ENCODE data around the gene LYRM9. TPM values are rescaled to one million over a fixed set of nuclear protein-coding genes. Genes with fewer than 3 reads are reported as not detected.
"Not testable (repeated sequence)": the region's sequence is repeated elsewhere in the genome, so short reads cannot be mapped to it uniquely, and the experiment has no call there.

The LYRM9 gene
- total RNA-seq, 2 experiments from 2014 or later = 6.0 to 6.1 TPM

GRCh38 chr17:27839571-27840405 lies 53.4 kb downstream of the LYRM9 start:
- H3K4me3 Mint-ChIP-seq; H3K36me3 Mint-ChIP-seq (ENCODE audit: low read depth); POLR2A ChIA-PET; H3K27me3 Mint-ChIP-seq; DNase-seq; H3K9me3 Mint-ChIP-seq; H3K4me1 Mint-ChIP-seq; H3K27ac Mint-ChIP-seq; CTCF ChIA-PET: not testable (repeated sequence)

- CTCF ChIA-PET; DNase-seq; H3K27me3 Mint-ChIP-seq; H3K4me1 Mint-ChIP-seq; POLR2A ChIA-PET; H3K4me3 Mint-ChIP-seq; H3K36me3 Mint-ChIP-seq (ENCODE audit: low read depth); H3K9me3 Mint-ChIP-seq; H3K27ac Mint-ChIP-seq: not testable (repeated sequence)
Measured at GRCh38 chr17:27838607-27839006, 54.6 kb downstream of the LYRM9 start.

- H3K36me3 Mint-ChIP-seq (ENCODE audit: low read depth); H3K27me3 Mint-ChIP-seq; CTCF ChIA-PET; H3K4me3 Mint-ChIP-seq; DNase-seq; H3K27ac Mint-ChIP-seq; H3K4me1 Mint-ChIP-seq; H3K9me3 Mint-ChIP-seq: not testable (repeated sequence)
- POLR2A ChIA-PET = interaction anchor here (1.2 kb wide), 1 partner anchor 27 kb away, joined by 3 read pairs; no protein-coding TSS in a partner anchor
Measured at GRCh38 chr17:27837769-27838168, 55.4 kb downstream of the LYRM9 start.

- POLR2A ChIA-PET = interaction anchor here (1.2 kb wide), 1 partner anchor 26 kb away, joined by 3 read pairs; no protein-coding TSS in a partner anchor
- peaks cover 3% of the 10 kb centered on the region for H3K9me3 Mint-ChIP-seq
- H3K4me3 Mint-ChIP-seq = no peak overlapping the region
- H3K27me3 Mint-ChIP-seq = peaks cover 2% of the 10 kb centered on the region
- no peaks in the 10 kb centered on the region for H3K4me1 Mint-ChIP-seq
- DNase-seq = no peak
- H3K36me3 Mint-ChIP-seq (ENCODE audit: low read depth) = no peaks in the 10 kb centered on the region
- CTCF ChIA-PET = no interaction called here
- no peak overlapping the region for H3K27ac Mint-ChIP-seq
Measured at GRCh38 chr17:27836651-27837050, 56.5 kb downstream of the LYRM9 start.

DNA sequence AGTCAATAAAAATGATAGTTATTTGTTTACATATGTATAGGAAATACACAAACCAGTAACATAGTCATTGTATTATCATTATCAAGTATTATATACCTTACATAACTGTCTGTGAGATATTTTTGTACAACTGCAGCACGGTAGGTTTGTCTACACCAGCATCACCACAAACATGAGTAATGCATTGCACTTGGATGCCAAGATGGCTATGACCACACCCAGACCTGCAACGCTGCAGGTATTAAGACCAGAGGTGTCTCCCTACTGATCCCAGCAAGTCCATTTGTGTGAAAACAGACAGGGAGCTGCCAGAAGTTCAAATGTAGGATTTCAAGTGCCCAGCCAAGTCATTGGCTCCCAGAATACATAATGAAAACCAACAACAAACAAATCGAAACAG lies 58.6 kb downstream of the LYRM9 start:
- Mint-ChIP-seq H3K9me3 (peaks cover 3% of the 10 kb centered on the region), H3K4me1 (no peaks in the 10 kb centered on the region), H3K27ac (no peak overlapping the region), H3K36me3 (ENCODE audit: low read depth) (no peaks in the 10 kb centered on the region), H3K4me3 (no peak overlapping the region), H3K27me3 (no peaks in the 10 kb centered on the region)
- POLR2A ChIA-PET = no interaction called here
- CTCF ChIA-PET = no interaction called here
- DNase-seq = no peak

DNA sequence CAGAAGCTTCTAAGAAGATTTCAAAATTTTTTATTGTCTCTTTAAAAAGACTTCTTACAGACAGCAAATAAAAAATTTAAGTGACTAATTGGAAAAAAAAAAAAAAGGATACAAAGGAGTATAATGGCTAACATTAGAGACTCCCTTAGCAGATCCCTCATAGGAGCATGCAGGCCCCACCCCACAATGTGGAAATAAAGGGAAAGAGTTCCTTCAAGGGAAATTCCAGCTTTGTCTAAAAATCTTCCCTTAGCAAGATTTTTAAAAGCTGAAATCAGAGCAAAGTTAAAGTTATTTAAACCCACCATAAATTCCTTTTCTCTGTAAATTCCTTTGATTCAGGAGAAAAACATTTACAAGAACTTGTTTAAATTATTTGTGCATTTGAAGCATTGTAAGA lies 60.3 kb downstream of the LYRM9 start:
- Mint-ChIP-seq H3K36me3 (ENCODE audit: low read depth) (no peaks in the 10 kb centered on the region), H3K9me3 (peaks cover 3% of the 10 kb centered on the region), H3K27ac (no peak overlapping the region), H3K27me3 (peaks cover 9% of the 10 kb centered on the region), H3K4me1 (no peaks in the 10 kb centered on the region), H3K4me3 (no peak overlapping the region)
- ChIA-PET POLR2A (no interaction called here), CTCF (interaction anchor here (1.2 kb wide), 1 partner anchor 27 kb away, joined by 4 read pairs; no protein-coding TSS in a partner anchor)
- no peak for DNase-seq

DNA sequence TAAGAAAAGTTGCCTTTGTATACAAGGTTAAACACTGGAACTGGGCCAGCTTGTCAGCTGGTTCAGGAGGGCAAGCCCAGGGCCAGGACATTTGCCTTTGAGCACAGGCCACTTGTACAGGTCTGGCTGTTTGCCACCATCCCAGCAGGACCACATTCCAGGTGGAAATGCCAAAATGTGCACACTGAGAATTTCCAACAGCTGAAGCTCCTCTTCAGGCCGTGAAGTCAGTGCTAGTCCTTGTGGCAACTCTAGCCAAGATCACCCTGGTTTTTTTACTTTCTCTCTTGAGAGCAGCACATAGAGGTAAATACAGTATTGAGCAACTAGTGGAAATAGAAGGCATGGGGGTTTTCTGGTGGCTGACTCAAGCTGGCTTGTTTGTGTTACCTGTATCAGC lies 63.3 kb downstream of the LYRM9 start:
- DNase-seq; H3K36me3 Mint-ChIP-seq (ENCODE audit: low read depth); H3K9me3 Mint-ChIP-seq; H3K4me1 Mint-ChIP-seq; POLR2A ChIA-PET; CTCF ChIA-PET; H3K27ac Mint-ChIP-seq; H3K4me3 Mint-ChIP-seq: not testable (repeated sequence)
- H3K27me3 Mint-ChIP-seq = peaks cover 13% of the 10 kb centered on the region

GRCh38 chr17:27829143-27829711 lies 63.9 kb downstream of the LYRM9 start:
- H3K36me3 Mint-ChIP-seq (ENCODE audit: low read depth) = not testable (repeated sequence)

More at GRCh38 chr17:27829143-27829711, 63.9 kb downstream of the LYRM9 start:
- DNase-seq, H3K9me3 Mint-ChIP-seq, H3K4me1 Mint-ChIP-seq, H3K27ac Mint-ChIP-seq, CTCF ChIA-PET, H3K4me3 Mint-ChIP-seq, POLR2A ChIA-PET: not testable (repeated sequence)
- peaks cover 13% of the 10 kb centered on the region for H3K27me3 Mint-ChIP-seq

Other genes starting within 250 kb of the LYRM9 start
- gene NOS2, start 92.8 kb downstream of the LYRM9 start, total RNA-seq = not detected
- 10 to 100 TPM; 10.7 to 12.8 TPM for gene NLK, start 149.3 kb upstream of the LYRM9 start, total RNA-seq

All from activated CD4-positive, alpha-beta memory T cell treated with anti-CD3 and anti-CD28 coated beads, Interleukin-2, amount 10 ng/mL, durations not matched to agents 7 days and 5 days (primary cell).